Fibroblast of pulmonary artery (primary cell): ENCODE data around the gene NEDD4L.
"Not testable (repeated sequence)": the region's sequence is repeated elsewhere in the genome, so short reads cannot be mapped to it uniquely, and the experiment has no call there.

Experiments
- DNase-seq: peaks from one replicate; pipeline ENCODE4 v3.0.0-alpha.2; 2010; ENCODE audit warnings: low read depth
- H3K4me3 ChIP-seq: replicated peaks from 2 replicates; pipeline ENCODE4 v1.5.1; 2011; ENCODE audit warnings: low read depth, mild to moderate bottlenecking, control low read depth, low read length, moderate library complexity
- TF ChIP-seq, protein P1 (sequence below): IDR thresholded peaks from 2 replicates; pipeline ENCODE4 v1.5.1; 2011; ENCODE audit warnings: mild to moderate bottlenecking, control low read depth, low read length, inconsistent platforms; ENCODE audit errors: missing control alignments

NEDD4L gene

DNA sequence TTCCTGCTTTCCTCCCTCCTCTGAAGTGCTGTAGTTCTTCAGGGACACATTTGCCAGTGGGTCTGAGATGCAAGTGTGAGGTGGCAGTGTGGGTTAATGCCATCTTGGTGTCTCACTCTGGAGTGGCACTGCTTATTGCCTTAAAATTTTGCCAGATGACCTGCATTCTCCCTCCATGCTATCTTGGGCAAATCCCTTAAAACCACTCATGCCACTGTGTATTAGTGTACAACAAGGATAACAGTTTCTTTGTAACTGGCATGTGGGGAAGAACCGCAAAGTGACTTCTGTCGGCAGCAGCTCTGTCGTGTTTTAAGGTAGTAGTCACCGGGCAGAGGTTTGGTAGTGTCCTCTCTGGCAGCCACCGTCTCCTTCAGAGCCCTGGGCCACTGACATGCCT is 124.2 kb downstream of the NEDD4L start:
- DNase-seq, result no peak

DNA sequence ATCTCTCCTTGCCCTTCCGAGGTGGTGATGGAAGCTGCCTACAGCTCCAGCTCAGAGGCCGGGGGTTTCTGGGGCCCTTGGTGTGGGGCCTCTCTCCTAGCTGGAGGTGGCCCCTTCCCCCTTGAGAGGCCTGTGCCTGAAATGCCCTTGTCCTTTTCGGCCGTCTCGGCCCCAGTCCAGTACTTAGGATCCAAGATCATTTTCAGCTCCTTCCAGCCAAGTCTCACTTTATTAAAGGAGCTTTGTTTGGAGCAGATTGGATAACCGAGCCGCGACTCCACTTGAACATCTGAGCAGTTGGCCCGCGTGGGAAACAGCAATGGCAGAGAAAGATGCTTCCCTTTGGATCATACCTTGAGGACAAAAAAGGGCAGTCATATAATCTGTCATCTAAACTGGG is 125.0 kb downstream of the NEDD4L start:
- DNase-seq, result no peak
- TF ChIP-seq, protein P1, sequence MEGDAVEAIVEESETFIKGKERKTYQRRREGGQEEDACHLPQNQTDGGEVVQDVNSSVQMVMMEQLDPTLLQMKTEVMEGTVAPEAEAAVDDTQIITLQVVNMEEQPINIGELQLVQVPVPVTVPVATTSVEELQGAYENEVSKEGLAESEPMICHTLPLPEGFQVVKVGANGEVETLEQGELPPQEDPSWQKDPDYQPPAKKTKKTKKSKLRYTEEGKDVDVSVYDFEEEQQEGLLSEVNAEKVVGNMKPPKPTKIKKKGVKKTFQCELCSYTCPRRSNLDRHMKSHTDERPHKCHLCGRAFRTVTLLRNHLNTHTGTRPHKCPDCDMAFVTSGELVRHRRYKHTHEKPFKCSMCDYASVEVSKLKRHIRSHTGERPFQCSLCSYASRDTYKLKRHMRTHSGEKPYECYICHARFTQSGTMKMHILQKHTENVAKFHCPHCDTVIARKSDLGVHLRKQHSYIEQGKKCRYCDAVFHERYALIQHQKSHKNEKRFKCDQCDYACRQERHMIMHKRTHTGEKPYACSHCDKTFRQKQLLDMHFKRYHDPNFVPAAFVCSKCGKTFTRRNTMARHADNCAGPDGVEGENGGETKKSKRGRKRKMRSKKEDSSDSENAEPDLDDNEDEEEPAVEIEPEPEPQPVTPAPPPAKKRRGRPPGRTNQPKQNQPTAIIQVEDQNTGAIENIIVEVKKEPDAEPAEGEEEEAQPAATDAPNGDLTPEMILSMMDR, result no peak
- no peak overlapping the region for H3K4me3 ChIP-seq

More for the DNA sequence above, 124.2 kb downstream of the NEDD4L start:
- TF ChIP-seq, protein P1, result no peak
- no peak overlapping the region for H3K4me3 ChIP-seq

DNA sequence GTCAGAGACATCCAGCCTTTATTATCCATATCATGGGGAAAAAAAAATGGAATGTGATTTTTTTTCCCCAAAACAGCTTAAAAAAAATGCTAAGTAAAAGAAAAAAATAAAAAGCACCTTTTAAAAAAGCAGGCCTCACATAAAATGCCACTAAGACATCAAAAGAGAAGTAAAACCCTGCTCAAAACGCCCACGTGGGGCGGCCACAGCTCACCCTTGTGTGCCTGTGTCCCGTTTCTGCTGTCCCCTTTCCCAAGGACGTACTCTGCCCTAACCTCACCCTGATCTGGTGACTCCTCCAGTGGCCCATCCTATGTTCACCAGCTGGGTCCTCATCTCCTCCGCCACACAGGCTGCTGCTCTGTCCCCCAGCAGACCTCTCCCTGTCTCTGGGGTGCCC is 125.4 kb downstream of the NEDD4L start:
- H3K4me3 ChIP-seq, result no peak overlapping the region
- DNase-seq, result no peak
- TF ChIP-seq, protein P1, result no peak

DNA sequence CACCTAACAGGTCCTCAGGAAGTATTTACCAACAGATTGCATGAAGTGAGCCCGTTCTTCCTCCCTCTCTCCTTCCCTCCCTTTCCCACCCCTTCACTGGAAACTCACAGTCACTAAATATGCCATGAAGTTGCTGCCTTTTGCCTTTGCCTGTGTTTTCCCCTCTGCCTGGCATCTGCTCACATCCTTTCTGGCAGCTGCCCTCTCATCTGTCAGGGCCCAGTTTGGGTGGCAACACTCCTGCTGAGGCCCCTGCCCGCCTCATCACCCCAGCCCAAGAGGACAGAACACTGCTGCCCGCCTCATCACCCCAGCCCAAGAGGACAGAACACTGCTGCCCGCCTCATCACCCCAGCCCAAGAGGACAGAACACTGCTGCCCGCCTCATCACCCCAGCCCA is 126.0 kb downstream of the NEDD4L start:
- not testable (repeated sequence) for DNase-seq, H3K4me3 ChIP-seq

DNA sequence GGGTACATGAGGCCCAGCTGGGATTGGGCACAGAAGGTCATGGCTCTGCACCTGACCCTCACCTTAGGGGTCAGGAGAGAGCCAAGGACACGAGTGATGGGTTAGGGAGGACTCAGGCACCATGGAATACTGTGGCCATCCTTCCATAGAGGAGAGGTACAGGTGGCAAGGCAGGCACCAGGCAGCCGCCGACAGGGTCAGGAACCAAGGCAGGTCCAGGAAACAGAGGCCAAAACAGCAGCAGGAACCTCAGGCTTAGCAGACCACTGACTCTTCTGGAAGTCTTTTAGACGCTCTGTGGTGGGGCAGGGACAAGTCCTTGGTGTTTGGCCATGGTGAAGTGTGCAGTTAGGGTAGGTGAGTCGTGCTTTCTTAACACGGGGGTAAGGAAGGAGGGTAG is 128.0 kb downstream of the NEDD4L start:
- DNase-seq, result no peak
- TF ChIP-seq, protein P1, result no peak
- H3K4me3 ChIP-seq, result no peak overlapping the region

DNA sequence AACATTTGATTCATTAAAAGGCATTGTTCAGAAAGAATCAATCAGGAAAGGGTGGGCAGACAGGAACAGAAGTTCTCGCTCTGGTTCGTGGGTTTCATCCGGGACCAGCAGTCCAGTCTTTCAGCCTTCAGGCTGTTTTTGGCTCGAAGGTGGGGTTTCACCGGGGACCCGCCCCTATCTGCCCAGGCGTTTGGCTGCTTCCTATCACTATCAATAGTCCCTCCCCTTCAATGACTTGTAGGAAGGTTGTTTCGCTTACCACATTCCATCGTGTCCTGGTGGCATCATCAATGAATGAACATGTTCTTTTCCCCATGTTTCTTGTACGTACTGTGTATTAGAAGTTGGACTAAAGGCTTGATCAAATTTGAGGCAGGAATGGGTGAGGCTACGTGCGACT is 130.3 kb downstream of the NEDD4L start:
- DNase-seq, result no peak
- H3K4me3 ChIP-seq, result no peak overlapping the region
- TF ChIP-seq, protein P1, result no peak

DNA sequence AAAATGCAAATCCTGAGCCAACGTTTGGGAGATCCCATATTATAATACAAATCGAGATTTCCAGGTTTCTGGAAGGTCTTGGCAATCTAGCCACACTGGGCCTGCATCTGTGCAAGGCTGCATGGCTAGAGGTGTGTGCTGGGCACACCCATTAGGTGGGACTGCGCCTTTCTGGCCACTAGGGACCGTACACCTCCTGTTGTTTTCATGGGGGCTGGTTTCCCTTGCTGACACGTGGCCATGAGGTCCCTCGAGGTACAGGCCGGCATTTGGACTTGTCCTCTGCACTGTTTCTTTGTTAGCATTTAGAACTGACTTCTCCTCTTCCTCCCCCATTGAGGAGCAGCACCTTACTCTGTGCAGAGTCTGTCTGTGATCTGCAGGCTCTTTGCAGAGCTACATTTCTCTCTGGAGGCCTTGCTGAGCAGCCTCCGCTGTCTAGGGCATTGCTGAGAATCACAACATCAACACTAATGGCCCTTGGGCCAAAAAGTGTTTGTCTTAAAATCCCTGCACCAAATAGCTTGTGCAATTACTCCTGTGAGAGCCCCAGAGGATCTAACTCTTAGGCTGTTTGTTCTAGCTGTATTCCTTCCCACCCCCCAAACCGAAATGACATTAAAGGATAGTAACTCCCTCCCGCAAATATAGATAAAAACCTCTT is 131.2 kb downstream of the NEDD4L start:
- TF ChIP-seq, protein P1, result no peak
- no peak overlapping the region for H3K4me3 ChIP-seq
- no peak for DNase-seq
